ENCODE measurements around the gene SH3BP4. TPM values are rescaled to one million over a fixed set of nuclear protein-coding genes. Genes with fewer than 3 reads are reported as not detected.
A peak's percentile ranks its signal among the peaks of the same experiment; 100 is the strongest.

Gene SH3BP4
- total RNA-seq, 1 donor from 2014 or later = 1.1 TPM

GRCh38 chr2:234950730-234951663 lies 820 bp upstream of the SH3BP4 start:
- intact Hi-C loops (cut with micrococcal nuclease) = loop anchor here (5.0 kb wide), 2 partner anchors 96 to 399 kb away; no protein-coding TSS in a partner anchor
- no peaks in the 10 kb centered on the region for H3K36me3 Mint-ChIP-seq (ENCODE audit: low read depth)
- no peaks in the 10 kb centered on the region for H3K9me3 Mint-ChIP-seq
- ChIA-PET POLR2A (no interaction called here), CTCF (interaction anchor here (0.9 kb wide), 1 partner anchor 44 kb away, joined by 3 read pairs; no protein-coding TSS in a partner anchor)
- H3K4me3 Mint-ChIP-seq = peak overlapping the region; percentile 84
- DNase-seq = no peak
- peak overlapping the region; percentile 30 for H3K27ac Mint-ChIP-seq
- peaks cover 58% of the 10 kb centered on the region for H3K27me3 Mint-ChIP-seq
- H3K4me1 Mint-ChIP-seq = peaks cover 15% of the 10 kb centered on the region
- no peak for TF ChIP-seq CTCF (IDR thresholded peaks at IDR 0.05)
- peak; percentile 16 for ATAC-seq (ENCODE audit: low read depth)

GRCh38 chr2:234952270-234953115 lies 676 bp downstream of the SH3BP4 start:
- H3K36me3 Mint-ChIP-seq (ENCODE audit: low read depth) = no peaks in the 10 kb centered on the region
- peak overlapping the region; percentile 82 for H3K4me3 Mint-ChIP-seq
- no peaks in the 10 kb centered on the region for H3K9me3 Mint-ChIP-seq
- H3K27me3 Mint-ChIP-seq = peaks cover 50% of the 10 kb centered on the region
- TF ChIP-seq CTCF (IDR thresholded peaks at IDR 0.05) = no peak
- DNase-seq (no peak), ATAC-seq (ENCODE audit: low read depth) (no peak)
- ChIA-PET CTCF (no interaction called here), POLR2A (no interaction called here)
- no peak overlapping the region for H3K27ac Mint-ChIP-seq
- intact Hi-C loops (cut with micrococcal nuclease) = loop anchor here (5.0 kb wide), 2 partner anchors 95 to 400 kb away; no protein-coding TSS in a partner anchor
- peaks cover 15% of the 10 kb centered on the region for H3K4me1 Mint-ChIP-seq

- ATAC-seq (ENCODE audit: low read depth) = no peak
- no peak for TF ChIP-seq CTCF (IDR thresholded peaks at IDR 0.05)
- H3K4me3 Mint-ChIP-seq = peak overlapping the region; percentile 82
- ChIA-PET POLR2A (no interaction called here), CTCF (no interaction called here)
- peaks cover 44% of the 10 kb centered on the region for H3K27me3 Mint-ChIP-seq
- no peak for DNase-seq
- no peaks in the 10 kb centered on the region for H3K36me3 Mint-ChIP-seq (ENCODE audit: low read depth)
- intact Hi-C loops (cut with micrococcal nuclease) = loop anchor here (5.0 kb wide), 2 partner anchors 94 to 401 kb away; no protein-coding TSS in a partner anchor
- H3K4me1 Mint-ChIP-seq = peaks cover 15% of the 10 kb centered on the region
- H3K9me3 Mint-ChIP-seq = no peaks in the 10 kb centered on the region
- no peak overlapping the region for H3K27ac Mint-ChIP-seq
These were observed 1.6 kb downstream of the SH3BP4 start for GRCh38 chr2:234953116-234954031.

- Mint-ChIP-seq H3K27me3 (peaks cover 32% of the 10 kb centered on the region), H3K27ac (no peak overlapping the region), H3K4me1 (peaks cover 15% of the 10 kb centered on the region), H3K36me3 (ENCODE audit: low read depth) (no peaks in the 10 kb centered on the region), H3K9me3 (no peaks in the 10 kb centered on the region), H3K4me3 (no peak overlapping the region)
- CTCF ChIA-PET = no interaction called here
- ATAC-seq (ENCODE audit: low read depth) (no peak), DNase-seq (no peak)
- TF ChIP-seq CTCF (IDR thresholded peaks at IDR 0.05) = no peak
- POLR2A ChIA-PET = no interaction called here
- intact Hi-C loops (cut with micrococcal nuclease) = loop anchor here (5.0 kb wide), 2 partner anchors 93 to 402 kb away; no protein-coding TSS in a partner anchor
These were observed 2.8 kb downstream of the SH3BP4 start for GRCh38 chr2:234954551-234954992.

All from activated B cell treated with CpG ODN at 0.5 μM for 24 hours (primary cell).